HUES48 (cell line): ENCODE data around the gene ANO7.

Source experiments
- H3K27ac ChIP-seq: one replicate; pipeline ENCODE4 v1.7.0; 2013; ENCODE audit warnings: low read depth, low read length, inconsistent platforms
- H3K27me3 ChIP-seq: 2 replicates; pipeline ENCODE4 v1.6.1; 2013; ENCODE audit warnings: mild to moderate bottlenecking, low read length; ENCODE audit not compliant: control insufficient read depth, insufficient read depth
- H3K36me3 ChIP-seq: 2 replicates; pipeline ENCODE4 v1.6.1; 2013; ENCODE audit warnings: low read length; ENCODE audit not compliant: control insufficient read depth, insufficient read depth
- H3K4me1 ChIP-seq: 2 replicates; pipeline ENCODE4 v1.6.1; 2013; ENCODE audit warnings: mild to moderate bottlenecking, low read length; ENCODE audit not compliant: control insufficient read depth, insufficient read depth
- H3K4me3 ChIP-seq: 2 replicates; pipeline ENCODE4 v1.5.1; 2013; ENCODE audit warnings: mild to moderate bottlenecking, low read depth, low read length
- H3K9ac ChIP-seq: 2 replicates; pipeline ENCODE4 v1.6.1; 2013; ENCODE audit warnings: mild to moderate bottlenecking, low read depth, low read length, moderate library complexity
- H3K9me3 ChIP-seq: 2 replicates; pipeline ENCODE4 v1.6.1; 2013; ENCODE audit warnings: low read length; ENCODE audit not compliant: control insufficient read depth, insufficient read depth

ANO7 gene

GRCh38 chr2:241202268-241202585 is 13.8 kb downstream of the ANO7 start:
- Histone ChIP-seq H3K27ac (no peak overlapping the region), H3K27me3 (no peaks in the 10 kb centered on the region), H3K9ac (no peak overlapping the region), H3K4me1 (no peaks in the 10 kb centered on the region), H3K4me3 (no peak overlapping the region), H3K9me3 (no peaks in the 10 kb centered on the region), H3K36me3 (no peaks in the 10 kb centered on the region)

GRCh38 chr2:241202681-241203080 is 14.2 kb downstream of the ANO7 start:
- Histone ChIP-seq H3K9me3 (no peaks in the 10 kb centered on the region), H3K27ac (no peak overlapping the region), H3K36me3 (no peaks in the 10 kb centered on the region), H3K4me1 (no peaks in the 10 kb centered on the region), H3K27me3 (no peaks in the 10 kb centered on the region), H3K9ac (no peak overlapping the region), H3K4me3 (no peak overlapping the region)

- H3K4me1 ChIP-seq: no peaks in the 10 kb centered on the region
Measured at GRCh38 chr2:241203218-241204009, 14.9 kb downstream of the ANO7 start.

GRCh38 chr2:241204010-241204384 is 15.5 kb downstream of the ANO7 start:
- Histone ChIP-seq H3K27me3 (no peaks in the 10 kb centered on the region), H3K27ac (no peak overlapping the region), H3K9ac (no peak overlapping the region), H3K4me3 (no peak overlapping the region), H3K36me3 (no peaks in the 10 kb centered on the region), H3K9me3 (no peaks in the 10 kb centered on the region), H3K4me1 (no peaks in the 10 kb centered on the region)

More at GRCh38 chr2:241203218-241204009, 14.9 kb downstream of the ANO7 start:
- Histone ChIP-seq H3K27me3 (no peaks in the 10 kb centered on the region), H3K4me3 (no peak overlapping the region), H3K36me3 (no peaks in the 10 kb centered on the region), H3K9ac (no peak overlapping the region), H3K9me3 (no peaks in the 10 kb centered on the region), H3K27ac (no peak overlapping the region)

- Histone ChIP-seq H3K27ac (no peak overlapping the region), H3K9me3 (no peaks in the 10 kb centered on the region), H3K27me3 (no peaks in the 10 kb centered on the region), H3K4me3 (no peak overlapping the region), H3K9ac (no peak overlapping the region), H3K4me1 (no peaks in the 10 kb centered on the region), H3K36me3 (no peaks in the 10 kb centered on the region)
Measured at GRCh38 chr2:241204490-241204889, 16.0 kb downstream of the ANO7 start.

GRCh38 chr2:241205086-241205485 is 16.6 kb downstream of the ANO7 start:
- H3K4me3 ChIP-seq: no peak overlapping the region

GRCh38 chr2:241207151-241207550 is 18.7 kb downstream of the ANO7 start:
- no peaks in the 10 kb centered on the region for H3K9me3 ChIP-seq
- H3K36me3 ChIP-seq: no peaks in the 10 kb centered on the region
- no peak overlapping the region for H3K27ac ChIP-seq
- no peak overlapping the region for H3K4me3 ChIP-seq
- no peaks in the 10 kb centered on the region for H3K4me1 ChIP-seq
- no peak overlapping the region for H3K9ac ChIP-seq
- no peaks in the 10 kb centered on the region for H3K27me3 ChIP-seq

More at GRCh38 chr2:241205086-241205485, 16.6 kb downstream of the ANO7 start:
- no peaks in the 10 kb centered on the region for H3K27me3 ChIP-seq
- no peak overlapping the region for H3K27ac ChIP-seq
- H3K9ac ChIP-seq: no peak overlapping the region
- no peaks in the 10 kb centered on the region for H3K4me1 ChIP-seq
- no peaks in the 10 kb centered on the region for H3K36me3 ChIP-seq
- H3K9me3 ChIP-seq: no peaks in the 10 kb centered on the region

GRCh38 chr2:241207641-241208040 is 19.2 kb downstream of the ANO7 start:
- Histone ChIP-seq H3K9ac (no peak overlapping the region), H3K27ac (no peak overlapping the region), H3K4me1 (no peaks in the 10 kb centered on the region), H3K27me3 (no peaks in the 10 kb centered on the region), H3K36me3 (no peaks in the 10 kb centered on the region), H3K4me3 (no peak overlapping the region), H3K9me3 (no peaks in the 10 kb centered on the region)

GRCh38 chr2:241208058-241208457 is 19.6 kb downstream of the ANO7 start:
- H3K27ac ChIP-seq: no peak overlapping the region
- H3K27me3 ChIP-seq: no peaks in the 10 kb centered on the region
- no peak overlapping the region for H3K4me3 ChIP-seq
- no peaks in the 10 kb centered on the region for H3K4me1 ChIP-seq
- H3K36me3 ChIP-seq: no peaks in the 10 kb centered on the region
- no peaks in the 10 kb centered on the region for H3K9me3 ChIP-seq
- no peak overlapping the region for H3K9ac ChIP-seq

GRCh38 chr2:241209271-241209670 is 20.8 kb downstream of the ANO7 start:
- no peaks in the 10 kb centered on the region for H3K4me1 ChIP-seq
- H3K9me3 ChIP-seq: no peaks in the 10 kb centered on the region
- no peaks in the 10 kb centered on the region for H3K27me3 ChIP-seq
- no peaks in the 10 kb centered on the region for H3K36me3 ChIP-seq
- H3K27ac ChIP-seq: no peak overlapping the region
- no peak overlapping the region for H3K4me3 ChIP-seq
- H3K9ac ChIP-seq: no peak overlapping the region

- Histone ChIP-seq H3K4me1 (peaks cover 1% of the 10 kb centered on the region; the same call in 1 of the 2 replicates), H3K36me3 (no peaks in the 10 kb centered on the region), H3K27me3 (no peaks in the 10 kb centered on the region), H3K9ac (no peak overlapping the region), H3K4me3 (no peak overlapping the region), H3K9me3 (no peaks in the 10 kb centered on the region), H3K27ac (no peak overlapping the region)
Measured at GRCh38 chr2:241211276-241211675, 22.8 kb downstream of the ANO7 start.
